HCT116 (cell line): ENCODE measurements around the gene ALOXE3. TPM values are rescaled to one million over a fixed set of nuclear protein-coding genes. Genes with fewer than 3 reads are reported as not detected.

Experiments used
- ATAC-seq: fragments of 200-7000 bp; cut with Tn5 transposase; 2 replicates; pipeline ENCODE4 v1.9.1; 2020; ENCODE audit warnings: mild to moderate bottlenecking, moderate library complexity
- BruUV-seq: library from RNA; stranded (reverse); fragments of 400-500 nt; replicated peaks from 2 replicates; lab custom pipeline; 2021; lab: Mats Ljungman, UMichigan
- CTCF ChIA-PET: fragments of 300-600 bp; sonication (Branson Sonifier 250); formaldehyde crosslinking; loops from one replicate; lab custom pipeline; 2021; ENCODE audit warnings: antibody characterized with exemption; lab: Charles Lee
- POLR2A ChIA-PET: fragments of 300-600, 350-600 bp; sonication (Branson Sonifier 250); formaldehyde crosslinking; loops from one replicate; lab custom pipeline; 2021; ENCODE audit warnings: antibody characterized with exemption; lab: Charles Lee
- RAD21 ChIA-PET, 2 experiments: fragments of 300-600 bp; sonication (Branson Sonifier 250); formaldehyde crosslinking; loops; one replicate each; lab custom pipeline; 2023; ENCODE audit warnings: low total read pairs in 2 of 2; ENCODE audit not compliant: uncharacterized antibody in 2 of 2, unreplicated experiment in 2 of 2, low non-redundant PET in 1 of 2; lab: Charles Lee
- DNase-seq: peaks from one replicate; pipeline ENCODE4 v3.0.0-alpha.2; 2010; ENCODE audit warnings: low read depth, low spot score
- H2AFZ ChIP-seq: fragments of 200-600 bp; shearing (Covaris generic), sonication (generic); 2 replicates; pipeline ENCODE4 v1.6.1; 2017; ENCODE audit warnings: low read depth, mixed run types, mixed read lengths, antibody characterized with exemption, low read length; ENCODE audit not compliant: poor library complexity, severe bottlenecking
- H3K27ac ChIP-seq: 2 replicates; pipeline ENCODE4 v1.5.1; 2012; ENCODE audit warnings: low read depth, low read length
- H3K27me3 ChIP-seq: fragments of 200-600 bp; sonication (generic); 2 replicates; pipeline ENCODE4 v1.6.1; 2016; ENCODE audit warnings: mixed run types, low read length, mixed read lengths; ENCODE audit not compliant: insufficient read depth
- H3K36me3 ChIP-seq, 2 experiments: fragments of 200-500 bp in 1 of 2; fragments of 200-600 bp in 1 of 2; sonication (Bioruptor generic) in 1 of 2; sonication (generic) in 1 of 2; 2 replicates each; pipeline versions ENCODE4 v1.5.1 to v1.6.1; 2014 to 2016; ENCODE audit warnings: low read length in 2 of 2, inconsistent platforms in 1 of 2, mixed read lengths in 1 of 2, mixed run types in 1 of 2; ENCODE audit not compliant: insufficient read depth in 2 of 2, control insufficient read depth in 1 of 2
- H3K4me1 ChIP-seq, 2 experiments: fragments of 200-600 bp in 1 of 2; sonication (generic) in 1 of 2; 2 replicates each; pipeline versions ENCODE4 v1.5.1 to v1.6.1; 2012 to 2017; ENCODE audit warnings: low read length in 2 of 2, inconsistent platforms in 1 of 2, mild to moderate bottlenecking in 1 of 2, mixed read lengths in 1 of 2, mixed run types in 1 of 2, moderate library complexity in 1 of 2; ENCODE audit not compliant: insufficient read depth in 2 of 2, control insufficient read depth in 1 of 2
- H3K4me2 ChIP-seq: fragments of 200-600 bp; sonication (generic); 2 replicates; pipeline ENCODE4 v1.6.1; 2017; ENCODE audit warnings: mixed run types, low read length, mixed read lengths
- H3K4me3 ChIP-seq, 2 experiments: fragments of 200-600 bp in 1 of 2; sonication (generic) in 1 of 2; replicated peaks in 1 of 2; 2 replicates each; pipeline ENCODE4 v1.5.1; 2011 to 2016; ENCODE audit warnings: low read length in 2 of 2, control low read depth in 1 of 2, low read depth in 1 of 2, mild to moderate bottlenecking in 1 of 2, mixed read lengths in 1 of 2, mixed run types in 1 of 2
- H3K79me2 ChIP-seq: fragments of 200-600 bp; sonication (generic); 2 replicates; pipeline ENCODE4 v1.6.1; 2017; ENCODE audit warnings: mild to moderate bottlenecking, mixed run types, low read length, moderate library complexity, mixed read lengths; ENCODE audit not compliant: insufficient read depth
- H3K9ac ChIP-seq: fragments of 200-600 bp; sonication (generic); 2 replicates; pipeline ENCODE4 v1.6.1; 2016; ENCODE audit warnings: low read length, mixed read lengths
- H3K9me2 ChIP-seq: fragments of 200-600 bp; sonication (generic), shearing (Covaris generic); 2 replicates; pipeline ENCODE4 v1.6.1; 2017; ENCODE audit warnings: mixed run types, mild to moderate bottlenecking, moderate library complexity; ENCODE audit not compliant: insufficient read depth
- H3K9me3 ChIP-seq, 2 experiments: fragments of 200-500 bp in 1 of 2; fragments of 200-600 bp in 1 of 2; sonication (Bioruptor generic) in 1 of 2; sonication (generic) in 1 of 2; 2 replicates each; pipeline ENCODE4 v1.6.1; 2014 to 2017; ENCODE audit warnings: low read length in 2 of 2, mixed read lengths in 2 of 2, inconsistent platforms in 1 of 2, low read depth in 1 of 2, mild to moderate bottlenecking in 1 of 2, mixed run types in 1 of 2, moderate library complexity in 1 of 2; ENCODE audit not compliant: control insufficient read depth in 1 of 2, insufficient read depth in 1 of 2
- H4K20me1 ChIP-seq: fragments of 200-600 bp; sonication (generic), shearing (Covaris generic); 2 replicates; pipeline ENCODE4 v1.6.1; 2017; ENCODE audit warnings: mixed run types, mild to moderate bottlenecking, moderate library complexity; ENCODE audit not compliant: insufficient read depth
- ATF3 ChIP-seq: IDR thresholded peaks from 2 replicates; pipeline ENCODE4 v1.6.1; 2012
- ELF1 ChIP-seq: IDR thresholded peaks from 2 replicates; pipeline ENCODE4 v1.6.1; 2012; ENCODE audit warnings: low read depth, borderline replicate concordance
- JUND ChIP-seq: IDR thresholded peaks from 2 replicates; pipeline ENCODE4 v1.6.1; 2012
- POLR2A ChIP-seq: IDR thresholded peaks from 2 replicates; pipeline ENCODE4 v1.7.0; 2011; ENCODE audit warnings: borderline replicate concordance; ENCODE audit not compliant: insufficient read depth, insufficient read length; ENCODE audit errors: extremely low read depth
- POLR2AphosphoS5 ChIP-seq: IDR thresholded peaks from 2 replicates; pipeline ENCODE4 v1.6.1; 2011; ENCODE audit warnings: mild to moderate bottlenecking, low read depth, low read length, moderate library complexity
- RAD21 ChIP-seq: IDR thresholded peaks from 2 replicates; pipeline ENCODE4 v1.6.1; 2012; ENCODE audit warnings: low read depth, mild to moderate bottlenecking
- SRF ChIP-seq: IDR thresholded peaks from 2 replicates; pipeline ENCODE4 v1.6.1; 2012; ENCODE audit warnings: low read depth
- ZFX ChIP-seq: fragments of 450-650 bp; IDR thresholded peaks from 2 replicates; pipeline ENCODE4 v1.6.1; 2017
- intact Hi-C: fragments of 100-400 bp; cut with micrococcal nuclease; formaldehyde crosslinking; loops from 2 replicates; pipeline ENCODE4 v1.10.0; 2022
- total RNA-seq: library from RNA; stranded (reverse); gene quantifications from one replicate; pipeline ENCODE4 v1.2.1, GENCODE V29; 2021; ENCODE audit not compliant: unreplicated experiment

Gene ALOXE3
- total RNA-seq, 1 experiment from 2014 or later, result 3.5 TPM

- no TSS peak for BruUV-seq
- Histone ChIP-seq H3K4me1 (peaks cover 0 to 14% of the 10 kb centered on the region in 2 experiments; a peak in 1 of 4 replicates), H3K27ac (no peak overlapping the region), H2AFZ (no peak overlapping the region), H3K9me2 (no peaks in the 10 kb centered on the region), H3K36me3 (no peaks in the 10 kb centered on the region), H3K27me3 (peaks cover 4% of the 10 kb centered on the region; the same call in 1 of the 2 replicates), H4K20me1 (no peaks in the 10 kb centered on the region), H3K9me3 (no peaks in the 10 kb centered on the region), H3K4me2 (no peak overlapping the region), H3K4me3 (no peak overlapping the region), H3K79me2 (no peaks in the 10 kb centered on the region), H3K9ac (no peak overlapping the region)
- intact Hi-C loops, result no loop called here
- DNase-seq, result no peak
- ChIA-PET RAD21 (no interaction called here), CTCF (no interaction called here), POLR2A (no interaction called here)
- no peak for ATAC-seq
- TF ChIP-seq JUND, result no peak
- TF ChIP-seq POLR2A, result no peak
- no peak for TF ChIP-seq RAD21
- no peak for TF ChIP-seq ELF1
- TF ChIP-seq ATF3, result no peak
- no peak for TF ChIP-seq POLR2AphosphoS5
These were observed 46.0 kb downstream of the ALOXE3 start for GRCh38 chr17:8072341-8072728.

GRCh38 chr17:8071496-8071895 lies 46.8 kb downstream of the ALOXE3 start:
- H3K79me2 ChIP-seq, result no peaks in the 10 kb centered on the region
- no peak for TF ChIP-seq SRF
- no peak for TF ChIP-seq ZFX
- TF ChIP-seq, all 23 proteins: peak for 0
- no peaks in the 10 kb centered on the region for H3K9me2 ChIP-seq
- H3K9ac ChIP-seq, result no peak overlapping the region
- no peak for ATAC-seq
- no peak overlapping the region for H3K4me3 ChIP-seq
- no peak for DNase-seq
- POLR2A ChIA-PET, result no interaction called here
- intact Hi-C loops, result no loop called here
- H4K20me1 ChIP-seq, result no peaks in the 10 kb centered on the region
- H3K4me2 ChIP-seq, result no peak overlapping the region
- H3K36me3 ChIP-seq, result no peaks in the 10 kb centered on the region
- CTCF ChIA-PET, result interaction anchor here (0.7 kb wide), 1 partner anchor 11 kb away, joined by 3 read pairs; no protein-coding TSS in a partner anchor
- no peak overlapping the region for H3K27ac ChIP-seq
- peaks cover 4% of the 10 kb centered on the region; the same call in 1 of the 2 replicates for H3K27me3 ChIP-seq
- no TSS peak for BruUV-seq
- no peak overlapping the region for H2AFZ ChIP-seq
- RAD21 ChIA-PET, result no interaction called here
- H3K9me3 ChIP-seq, result no peaks in the 10 kb centered on the region
- peaks cover 0 to 14% of the 10 kb centered on the region in 2 experiments; a peak in 1 of 4 replicates for H3K4me1 ChIP-seq
